GM19043 (cell line): ENCODE measurements around the gene GLRX.
"Not testable (repeated sequence)": the region's sequence is repeated elsewhere in the genome, so short reads cannot be mapped to it uniquely, and the experiment has no call there.

ENCODE experiments used
- ATAC-seq: cut with Tn5 transposase; IDR thresholded peaks from one replicate; pipeline ENCODE4 v1.9.1; 2021; ENCODE audit warnings: low read depth; ENCODE audit not compliant: unreplicated experiment

GLRX gene

DNA sequence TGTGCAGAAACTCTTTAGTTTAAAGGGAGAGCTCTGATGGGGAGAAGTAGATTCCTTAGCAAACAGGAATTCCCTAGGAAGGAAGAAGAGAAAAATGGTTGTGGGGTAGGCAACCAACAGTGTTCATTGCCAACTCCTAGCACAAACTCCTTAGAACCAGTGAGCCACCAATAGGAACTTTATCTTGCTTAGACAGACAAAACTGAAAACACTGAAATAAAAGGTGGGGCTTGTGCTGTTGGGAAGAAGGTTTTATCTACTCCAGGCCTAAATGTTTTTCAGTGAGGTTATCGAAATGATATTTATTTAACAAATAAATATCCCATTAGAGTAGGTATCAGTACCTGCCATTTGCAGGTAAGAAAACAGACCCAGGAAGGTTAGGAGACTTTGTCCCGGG is 7.7 kb upstream of the GLRX start:
- no peak for ATAC-seq

DNA sequence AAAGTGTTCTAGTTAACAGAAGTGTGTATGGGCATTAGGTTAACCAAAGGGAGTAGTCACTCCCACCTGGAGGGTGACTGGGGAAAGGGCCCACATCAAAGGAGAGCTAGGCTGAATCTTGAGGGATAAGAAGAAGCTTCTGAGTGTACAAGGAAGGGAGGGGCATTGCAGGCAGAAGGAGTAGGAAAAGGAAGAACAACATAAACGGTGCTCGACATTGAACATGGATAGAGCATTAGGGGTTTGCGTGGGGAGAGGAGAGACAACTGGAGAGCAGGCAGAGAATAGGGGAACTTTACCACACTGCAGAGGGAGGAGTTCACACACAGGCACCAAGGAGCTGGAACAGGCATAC is 5.3 kb upstream of the GLRX start:
- ATAC-seq, result no peak

GRCh38 chr5:95826949-95827891 is 4.7 kb upstream of the GLRX start:
- ATAC-seq, result no peak

DNA sequence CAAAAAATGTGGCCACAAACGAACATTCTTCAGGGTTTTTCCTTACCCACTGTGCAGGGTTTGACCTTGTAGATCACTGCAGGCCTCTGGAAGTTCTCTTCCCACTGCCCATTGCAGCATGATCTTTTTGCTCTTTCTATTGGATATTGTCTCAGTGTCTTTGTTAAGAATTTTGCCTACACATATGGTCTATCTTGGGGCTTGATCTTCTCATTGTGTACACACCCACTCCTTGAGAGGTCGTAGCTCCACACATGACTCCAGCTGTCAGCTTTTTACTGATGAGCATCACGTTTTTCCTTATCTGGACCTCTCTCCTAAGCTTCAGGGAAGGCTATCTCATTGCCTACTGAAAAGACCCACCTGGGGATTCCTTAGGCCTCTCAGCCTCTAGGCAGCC is 3.0 kb upstream of the GLRX start:
- ATAC-seq, result no peak

DNA sequence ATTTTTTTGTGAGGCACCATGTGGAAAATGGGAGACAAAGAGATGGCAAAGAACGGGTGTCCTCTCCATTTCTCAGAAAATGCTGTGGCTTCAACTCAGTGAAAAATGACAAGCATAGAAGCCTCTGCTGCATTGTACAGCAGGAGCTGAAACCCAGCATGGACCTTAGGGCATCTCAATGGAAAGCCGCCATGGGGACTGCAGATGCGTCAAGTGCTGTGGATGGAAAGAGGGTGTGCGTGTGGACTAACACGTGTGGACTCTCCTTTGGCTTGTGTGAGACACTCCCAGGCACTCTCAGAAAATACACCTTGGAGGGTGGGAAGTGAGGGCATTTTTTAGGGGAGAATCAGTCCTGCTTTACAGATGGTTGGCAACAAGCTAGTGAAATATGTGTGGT is 2.2 kb upstream of the GLRX start:
- ATAC-seq, result no peak

DNA sequence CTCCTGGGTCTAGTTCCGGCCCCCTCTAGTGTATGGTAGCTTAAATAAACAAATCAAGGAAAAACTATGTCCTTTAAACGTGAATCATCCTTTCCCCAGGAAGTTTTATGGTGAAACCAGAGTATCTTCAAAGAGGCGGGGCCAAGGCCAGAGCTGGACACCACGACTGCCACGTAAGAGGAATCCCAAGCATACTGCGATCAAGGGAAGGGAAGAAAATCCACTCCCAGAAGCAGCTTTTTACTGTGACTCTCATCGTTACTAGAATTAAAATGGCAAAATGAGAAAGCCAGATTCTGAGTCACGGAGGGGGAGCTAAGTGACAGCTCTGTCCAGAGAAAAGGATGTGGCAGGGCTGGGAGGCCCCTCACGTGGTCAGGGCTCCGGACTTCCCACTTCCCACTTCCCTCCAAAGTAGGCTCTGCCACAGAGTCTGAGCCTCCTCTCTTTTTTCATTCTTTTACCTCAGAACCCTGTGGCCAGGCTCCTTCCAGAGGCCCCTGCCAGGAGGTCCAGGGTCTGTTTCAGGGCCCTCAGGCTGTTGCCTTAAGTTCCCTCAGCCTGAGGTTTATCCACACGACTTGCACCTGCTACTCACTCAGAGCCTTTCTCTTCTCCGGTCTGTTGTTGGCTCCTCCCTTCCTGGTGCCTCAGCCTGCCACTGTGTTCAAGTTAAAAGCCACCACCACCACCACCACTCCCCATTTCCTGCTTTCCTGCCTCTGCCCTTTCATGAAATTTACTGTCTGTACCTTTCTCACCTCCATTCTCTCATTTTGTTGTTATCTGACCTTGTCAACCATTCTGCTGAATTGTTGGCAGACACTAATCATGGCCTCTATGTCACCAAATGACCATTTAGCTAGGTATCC is 1.4 kb upstream of the GLRX start:
- peak; percentile 40 for ATAC-seq

DNA sequence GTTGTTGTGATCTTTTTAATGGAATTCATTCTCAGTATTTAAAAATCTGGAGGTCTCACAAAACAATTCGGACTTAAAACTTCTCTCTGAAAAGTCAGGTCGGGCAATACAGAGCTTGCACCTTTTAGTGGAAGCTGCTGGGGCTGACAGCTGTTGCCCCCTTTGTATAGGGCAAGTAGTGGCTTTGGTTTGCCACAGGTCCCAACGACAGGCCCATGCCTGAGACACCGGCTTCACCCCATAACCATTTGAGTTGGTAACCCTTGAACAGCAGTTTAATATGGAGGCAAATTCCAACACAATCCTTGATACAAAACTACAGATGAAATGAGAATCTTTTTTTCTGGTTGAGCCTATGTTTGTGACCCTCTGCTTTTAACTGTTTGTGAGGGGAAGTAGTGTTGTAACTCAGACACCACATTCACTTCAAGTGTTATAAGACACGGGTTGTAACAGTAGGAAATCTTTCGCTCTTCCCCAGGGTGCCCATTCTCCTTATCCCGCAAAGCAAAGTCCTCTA is 752 bp upstream of the GLRX start:
- ATAC-seq, result no peak

GRCh38 chr5:95822043-95822541 is 434 bp downstream of the GLRX start:
- peak; percentile 31 for ATAC-seq

DNA sequence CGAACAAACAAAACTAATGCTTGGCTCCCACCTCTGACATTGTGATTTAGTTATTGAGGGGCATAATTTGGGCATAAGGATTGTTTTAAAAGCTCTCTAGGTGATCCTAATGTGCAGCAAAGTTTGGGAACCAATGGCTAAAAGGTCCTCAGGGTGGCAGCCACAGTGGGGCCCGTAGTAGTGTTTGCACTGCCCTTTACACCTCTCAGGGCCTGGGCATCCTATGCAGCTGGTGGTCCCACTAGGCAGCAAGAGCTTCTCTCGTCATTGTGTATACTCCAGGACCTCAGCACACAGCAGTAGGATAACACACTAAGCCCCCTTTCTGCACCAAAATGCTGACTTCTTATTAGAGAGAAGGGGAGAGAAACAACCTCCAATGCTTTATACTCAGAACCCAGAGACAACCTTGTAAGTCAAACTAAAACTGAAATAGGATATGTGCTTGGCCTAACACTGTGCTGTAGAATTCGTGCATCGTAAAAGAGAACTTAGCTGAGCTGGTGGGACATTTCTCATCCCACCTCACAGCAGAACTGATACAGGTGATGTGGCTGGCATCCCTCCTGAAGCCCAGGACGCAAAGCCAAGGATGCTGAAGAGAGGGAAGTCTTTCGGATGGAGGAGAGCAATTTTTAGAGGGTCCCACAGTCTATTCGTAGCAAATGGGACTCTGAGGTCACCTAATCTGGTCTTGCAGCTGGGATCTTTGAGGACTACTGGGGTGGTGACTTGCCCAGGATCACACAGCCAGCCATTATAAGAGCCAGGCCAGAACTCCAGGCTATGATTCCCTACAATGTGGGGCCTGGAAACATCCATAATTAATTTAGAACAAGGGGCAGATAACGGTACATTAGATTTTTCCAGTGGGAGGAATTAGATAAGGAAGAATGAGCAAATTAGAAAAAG is 1.2 kb downstream of the GLRX start:
- peak; percentile 29 for ATAC-seq

- no peak for ATAC-seq
Measured at GRCh38 chr5:95818181-95819147, 4.1 kb downstream of the GLRX start.

DNA sequence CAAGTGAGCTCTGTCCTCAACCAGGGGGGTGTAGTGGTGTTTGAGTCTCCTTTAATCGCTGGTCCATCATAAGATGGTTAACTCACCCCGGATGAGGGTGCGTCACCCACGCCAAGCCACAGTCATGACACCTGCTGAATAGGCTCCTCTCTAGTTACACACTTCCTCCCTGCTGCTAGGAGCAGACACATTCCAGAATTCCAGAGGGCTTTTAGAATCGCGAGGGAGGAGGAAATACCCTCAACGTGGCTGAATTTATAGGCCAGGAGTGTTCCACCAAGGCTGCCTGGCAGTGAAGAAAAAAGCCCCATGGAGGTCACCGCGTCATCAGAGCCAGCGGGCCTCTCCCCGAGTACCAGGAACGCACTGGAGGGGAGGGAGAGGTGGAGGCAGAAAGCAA is 5.1 kb downstream of the GLRX start:
- no peak for ATAC-seq

GRCh38 chr5:95816776-95817175 is 5.8 kb downstream of the GLRX start:
- no peak for ATAC-seq

DNA sequence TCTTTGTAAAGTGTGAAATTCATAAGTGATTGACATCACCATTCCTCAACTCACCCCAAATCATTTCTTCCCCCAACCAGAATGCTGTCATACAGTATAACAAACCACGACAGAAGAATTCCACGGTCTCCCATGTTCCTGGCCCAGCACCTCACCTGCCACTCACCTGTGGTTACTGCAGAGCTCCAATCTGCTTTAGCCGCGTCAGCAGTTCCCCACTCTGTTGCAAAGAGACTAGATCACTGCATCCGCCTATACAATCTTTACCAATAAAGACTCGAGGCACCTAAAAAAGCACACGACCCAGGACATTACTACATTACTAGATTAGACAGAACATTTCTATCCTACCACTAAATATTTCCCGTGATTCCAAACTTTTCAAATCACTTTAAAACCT is 6.2 kb downstream of the GLRX start:
- no peak for ATAC-seq

DNA sequence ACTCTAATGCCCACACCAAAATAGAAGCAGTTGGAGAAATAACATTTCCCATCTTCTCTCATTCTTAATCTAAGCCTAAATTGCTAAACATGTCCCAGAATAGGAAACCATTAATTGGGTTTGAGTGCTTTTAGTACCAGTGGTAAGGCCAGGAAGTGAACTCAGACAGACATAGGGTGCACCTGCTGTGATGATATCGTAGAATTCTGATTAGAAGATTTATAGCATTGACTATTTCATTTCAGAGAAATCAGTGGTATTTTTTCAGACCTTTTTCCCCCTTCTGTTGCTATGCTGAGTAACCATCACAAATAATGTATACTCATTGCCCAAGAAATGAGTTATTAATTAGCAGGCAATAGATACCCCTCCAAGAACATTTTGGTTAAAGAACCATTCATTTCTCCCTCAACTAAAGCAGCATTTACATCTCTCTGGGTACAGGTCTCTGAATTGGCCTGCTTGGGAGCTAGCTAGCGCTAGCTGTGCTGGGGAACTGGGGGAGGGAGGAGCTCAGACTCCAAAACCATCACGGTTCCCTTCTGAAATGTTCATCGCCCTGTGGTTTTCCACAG is 7.3 kb downstream of the GLRX start:
- no peak for ATAC-seq

GRCh38 chr5:95813035-95813434 is 9.5 kb downstream of the GLRX start:
- ATAC-seq, result not testable (repeated sequence)

DNA sequence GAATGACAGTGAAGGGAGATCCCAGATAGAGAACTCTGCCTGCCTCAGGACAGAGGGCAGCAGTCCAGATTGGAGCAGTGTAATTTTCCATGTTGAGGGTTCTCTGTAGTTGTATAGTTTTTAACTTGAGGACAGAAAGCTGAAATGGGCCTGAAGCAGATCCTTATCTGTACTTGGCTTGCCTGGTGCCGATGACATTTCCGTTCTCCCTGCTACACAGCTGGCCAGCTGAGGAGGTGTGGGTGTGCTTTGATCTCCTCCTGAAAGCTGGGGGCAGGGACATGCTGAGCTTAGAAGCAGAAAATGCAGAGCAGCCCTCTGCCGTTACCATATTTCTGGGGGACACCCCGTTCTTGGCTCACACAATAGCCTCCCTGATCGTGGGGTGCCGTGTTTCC is 10.5 kb downstream of the GLRX start:
- no peak for ATAC-seq

DNA sequence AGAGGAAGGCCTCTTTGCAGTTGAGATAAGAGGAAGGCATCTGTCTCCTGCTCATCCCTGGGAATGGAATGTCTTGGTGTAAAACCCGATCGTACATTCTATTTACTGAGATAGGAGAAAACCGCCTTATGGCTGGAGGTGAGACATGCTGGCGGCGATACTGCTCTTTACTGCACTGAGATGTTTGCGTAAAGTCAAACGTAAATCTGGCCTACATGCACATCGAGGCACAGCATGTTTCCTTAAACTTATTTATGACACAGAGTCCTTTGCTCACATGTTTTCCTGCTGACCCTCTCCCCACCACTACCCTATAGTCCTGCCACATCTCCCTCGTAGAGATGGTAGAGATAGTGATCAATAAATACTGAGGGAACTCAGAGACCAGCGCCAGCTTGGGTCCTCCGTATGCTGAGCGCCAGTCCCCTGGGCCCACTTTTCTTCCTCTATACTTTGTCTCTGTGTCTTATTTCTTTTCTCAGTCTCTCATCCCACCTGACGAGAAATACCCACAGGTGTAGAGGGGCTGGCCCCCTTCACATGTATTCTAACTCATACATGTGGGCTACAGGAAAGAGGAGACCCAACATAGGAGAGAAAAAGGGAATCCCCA is 11.0 kb downstream of the GLRX start:
- not testable (repeated sequence) for ATAC-seq

GRCh38 chr5:95811126-95811423 is 11.5 kb downstream of the GLRX start:
- ATAC-seq, result not testable (repeated sequence)
